ENCODE data around the gene SORL1-AS1.
A peak's percentile ranks its signal among the peaks of the same experiment; 100 is the strongest.

Gene SORL1-AS1

DNA sequence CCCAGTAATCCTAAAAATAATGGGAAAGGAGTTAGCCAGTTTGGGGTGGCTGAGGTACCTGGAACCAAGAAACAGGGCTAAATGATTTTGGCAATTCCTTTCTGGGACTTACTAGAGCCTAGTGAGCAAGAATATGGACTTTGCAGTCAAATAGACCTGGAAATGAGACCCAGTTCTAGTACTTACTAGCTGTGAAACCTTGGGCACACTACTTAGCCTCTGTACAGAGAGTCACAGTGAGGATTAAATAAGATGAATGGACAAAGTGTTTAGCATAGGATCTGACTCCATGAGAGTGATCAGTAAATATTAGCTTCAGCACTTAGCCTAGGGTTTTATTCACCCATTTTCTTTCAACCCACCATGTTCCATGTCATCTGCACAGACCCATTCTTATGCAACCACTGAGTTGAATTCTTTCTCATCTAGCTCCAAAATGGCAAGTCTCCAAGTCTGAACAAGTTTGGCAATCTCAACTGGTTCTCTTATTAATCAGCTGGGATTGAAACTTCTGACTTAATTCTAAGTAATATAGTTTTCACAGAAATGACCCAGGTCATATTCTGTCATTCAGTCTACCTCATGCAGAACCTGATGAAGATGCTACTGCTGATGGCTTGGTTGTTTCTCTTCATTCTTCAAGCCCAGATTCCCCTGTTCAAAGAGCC, 15.6 kb downstream of the SORL1-AS1 start:
- DNase-seq (ENCODE audit: extremely low read depth in 1 of 11, low read depth in 9 of 11, low spot score in 4 of 11): no peak

DNA sequence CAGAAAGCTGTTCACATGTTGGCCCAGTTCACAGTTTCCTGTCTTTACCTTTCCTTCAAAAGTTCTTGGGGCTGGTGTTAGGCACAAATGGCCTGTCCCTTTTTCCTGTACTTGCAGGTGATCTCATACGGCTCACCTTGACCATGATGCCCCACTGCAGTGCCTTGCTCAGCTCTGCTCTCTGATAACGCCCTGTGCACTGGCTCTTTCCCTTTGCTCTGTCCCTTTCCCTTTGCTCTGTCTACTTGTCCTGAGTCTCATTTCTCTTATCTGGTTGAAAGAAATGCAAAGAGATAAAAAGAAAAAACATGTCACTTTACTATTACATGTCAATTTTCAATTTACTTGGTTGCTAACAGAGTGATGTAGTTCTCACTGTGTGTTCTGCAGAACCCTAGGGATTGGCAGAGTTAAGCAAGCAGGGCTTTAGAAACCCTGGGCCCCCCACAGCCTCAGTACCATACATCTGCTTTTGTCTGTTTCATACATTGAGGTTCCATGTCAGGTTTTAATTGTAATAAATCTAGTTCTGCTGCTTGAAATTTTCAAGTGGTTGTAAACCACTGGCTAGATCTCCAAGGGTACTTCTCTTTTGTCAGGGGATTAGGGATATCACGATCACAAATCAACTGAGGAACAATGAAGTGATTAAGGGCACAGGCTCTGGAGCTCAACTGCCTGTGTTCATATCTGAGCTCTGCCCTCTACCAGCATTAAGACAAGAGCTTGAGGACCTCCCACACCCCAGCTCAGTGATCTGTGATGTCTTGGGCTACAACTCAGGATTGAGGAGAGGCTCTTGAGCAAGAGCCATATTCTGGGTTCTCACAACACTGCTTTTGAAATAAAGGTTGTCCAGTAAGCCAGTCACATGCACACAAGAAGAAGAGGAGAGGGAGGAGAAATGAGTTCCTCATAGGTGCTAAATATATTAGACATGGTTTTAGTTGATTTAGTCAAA, 16.9 kb downstream of the SORL1-AS1 start:
- no peak for DNase-seq (ENCODE audit: extremely low read depth in 1 of 11, low read depth in 9 of 11, low spot score in 4 of 11)

DNA sequence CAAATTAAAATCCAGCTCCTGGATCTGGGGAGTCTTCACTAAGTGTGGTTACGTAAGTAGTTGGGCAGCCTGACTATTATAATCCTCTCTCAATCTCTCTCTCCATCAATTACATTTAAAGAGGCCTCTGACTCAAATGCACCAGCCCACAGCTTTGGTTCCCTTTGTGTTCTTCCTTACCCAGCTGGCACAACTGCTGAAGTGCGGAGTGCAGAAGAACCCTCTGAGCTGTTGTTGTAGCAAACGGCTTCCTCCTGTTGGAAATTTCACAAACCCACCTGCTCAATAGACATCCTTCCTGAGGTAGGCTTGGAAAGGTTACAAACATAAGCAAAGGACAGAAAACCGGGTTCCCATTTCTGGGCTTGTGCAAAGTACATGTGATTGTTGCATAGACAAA, 17.6 kb downstream of the SORL1-AS1 start:
- no peak for DNase-seq (ENCODE audit: extremely low read depth in 1 of 11, low read depth in 9 of 11, low spot score in 4 of 11)

GRCh38 chr11:121431820-121432526, 20.8 kb downstream of the SORL1-AS1 start:
- DNase-seq (ENCODE audit: extremely low read depth in 1 of 11, low read depth in 9 of 11, low spot score in 4 of 11): no peak

GRCh38 chr11:121429556-121429955, 23.2 kb downstream of the SORL1-AS1 start:
- no peak for DNase-seq (ENCODE audit: extremely low read depth in 1 of 11, low read depth in 9 of 11, low spot score in 4 of 11)

DNA sequence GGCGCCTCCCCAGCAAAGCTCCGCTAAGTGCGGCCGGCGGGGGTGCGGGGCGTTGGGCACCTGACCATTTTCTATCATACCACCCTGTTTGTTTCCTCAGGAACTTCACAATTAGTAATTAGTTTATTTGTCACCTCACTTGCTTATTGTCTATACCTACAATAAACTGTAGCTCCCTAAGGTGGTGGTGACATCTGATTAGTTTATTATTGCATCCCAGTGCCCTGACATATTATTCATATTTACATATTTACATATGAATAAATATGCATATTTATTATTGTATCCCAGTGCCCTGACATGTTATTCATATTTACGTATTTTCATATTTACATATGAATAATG, 25.4 kb downstream of the SORL1-AS1 start:
- DNase-seq (ENCODE audit: extremely low read depth in 1 of 11, low read depth in 9 of 11, low spot score in 4 of 11): no peak

GRCh38 chr11:121426476-121427399, 26.0 kb downstream of the SORL1-AS1 start:
- DNase-seq (ENCODE audit: extremely low read depth in 1 of 11, low read depth in 9 of 11, low spot score in 4 of 11): peak in 1 of 11 donors; percentile 8

- no peak for DNase-seq (ENCODE audit: extremely low read depth in 1 of 11, low read depth in 9 of 11, low spot score in 4 of 11)
Observed at GRCh38 chr11:121425828-121426227, 26.9 kb downstream of the SORL1-AS1 start.

- DNase-seq (ENCODE audit: extremely low read depth in 1 of 11, low read depth in 9 of 11, low spot score in 4 of 11): no peak
Observed at GRCh38 chr11:121422675-121423074, 30.1 kb downstream of the SORL1-AS1 start.

DNA sequence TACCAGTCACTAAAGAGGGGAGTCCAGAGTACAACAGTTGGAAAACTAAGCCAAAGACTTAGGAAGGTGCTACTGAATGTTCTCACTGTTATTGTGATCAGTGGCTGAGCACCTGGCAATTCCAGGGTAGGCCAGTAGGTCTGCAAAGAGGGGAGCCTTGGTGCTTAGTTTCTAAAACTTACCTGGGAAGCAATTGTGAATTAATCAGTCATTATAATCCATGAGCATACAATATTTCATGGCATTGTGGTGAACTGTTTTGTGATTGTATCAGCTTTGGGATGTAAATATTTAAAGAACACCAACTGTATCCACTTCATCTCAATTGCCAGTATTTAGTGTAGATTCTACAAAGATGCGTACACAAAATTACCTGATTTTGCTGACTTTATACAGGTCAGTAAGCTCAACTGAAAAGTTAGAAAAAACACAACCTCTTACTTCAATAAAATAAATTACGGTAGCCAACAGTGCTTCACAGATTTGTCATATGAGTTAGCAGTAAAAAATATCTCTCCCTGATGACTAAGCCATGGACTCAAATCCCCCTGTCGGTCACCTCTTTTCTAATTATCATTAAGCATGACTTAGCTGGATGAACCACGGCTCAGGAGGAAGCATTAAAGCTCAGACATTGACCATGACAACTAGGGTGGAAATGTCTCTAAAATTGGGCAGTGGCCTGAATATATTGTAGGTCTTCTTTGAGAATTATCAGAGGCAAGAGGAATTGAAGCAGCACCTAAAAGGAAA, 31.4 kb downstream of the SORL1-AS1 start:
- DNase-seq (ENCODE audit: extremely low read depth in 1 of 11, low read depth in 9 of 11, low spot score in 4 of 11): no peak

DNA sequence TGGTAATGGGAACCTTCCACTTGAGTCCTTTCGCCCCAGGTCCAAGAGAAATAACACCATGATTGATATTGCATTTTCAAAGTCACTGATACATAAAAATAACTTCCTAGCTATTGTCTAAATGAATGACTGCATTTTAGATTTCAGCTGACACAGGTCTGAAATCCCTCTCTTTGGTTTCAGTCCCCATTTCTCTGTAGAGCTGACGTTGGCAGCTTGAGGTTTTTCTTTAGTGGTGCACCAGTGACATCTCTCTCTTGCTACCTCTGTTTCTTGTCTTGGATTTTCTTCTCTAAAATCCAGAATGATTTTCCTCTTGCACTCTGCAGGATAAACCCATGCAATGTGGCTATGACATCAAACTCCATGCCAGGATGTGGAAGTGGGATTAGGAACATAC, 32.4 kb downstream of the SORL1-AS1 start:
- DNase-seq (ENCODE audit: extremely low read depth in 1 of 11, low read depth in 9 of 11, low spot score in 4 of 11): no peak

DNA sequence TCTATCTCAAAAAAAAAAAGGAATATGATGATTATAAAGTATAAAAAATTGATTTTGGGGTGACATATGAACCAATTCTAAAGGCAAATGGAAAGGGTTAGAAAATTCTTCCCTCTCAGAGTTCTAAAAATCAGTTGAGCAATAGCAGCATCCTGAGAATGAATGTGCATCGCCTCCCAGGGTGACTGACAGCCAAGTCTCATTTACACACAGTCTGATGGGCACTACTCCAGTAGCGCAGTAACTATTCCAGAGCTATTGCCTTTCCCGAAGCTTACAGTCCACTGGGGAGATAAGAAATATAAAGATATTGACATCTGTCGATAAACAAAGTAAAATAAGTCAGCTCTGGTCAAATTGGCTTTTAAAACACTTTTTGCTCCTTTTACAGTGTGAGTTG, 32.9 kb downstream of the SORL1-AS1 start:
- no peak for DNase-seq (ENCODE audit: extremely low read depth in 1 of 11, low read depth in 9 of 11, low spot score in 4 of 11)

DNA sequence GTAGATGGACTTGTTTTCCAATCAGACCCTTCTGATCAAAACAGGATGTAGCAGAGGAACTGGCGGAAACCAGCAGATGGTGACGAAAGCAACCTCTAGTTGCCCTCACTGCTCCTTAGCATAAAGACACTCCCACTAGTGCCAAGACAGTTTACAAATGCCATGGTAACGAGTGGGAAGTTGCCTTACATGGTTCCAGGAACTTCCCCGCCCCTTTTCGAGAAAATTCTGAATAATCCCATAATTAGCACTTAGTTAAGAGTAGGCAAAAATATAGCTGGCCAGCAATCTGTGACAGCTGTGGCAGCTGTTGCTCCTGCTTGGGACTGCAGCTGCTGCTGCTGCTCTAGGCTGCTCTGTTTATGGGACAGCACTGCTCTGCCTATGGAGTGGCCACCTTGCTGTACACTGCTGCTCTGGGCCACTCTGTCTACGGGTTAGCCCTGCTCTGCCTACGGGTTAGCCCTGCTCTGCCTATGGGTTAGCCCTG, 34.1 kb downstream of the SORL1-AS1 start:
- DNase-seq (ENCODE audit: extremely low read depth in 1 of 11, low read depth in 9 of 11, low spot score in 4 of 11): no peak

DNA sequence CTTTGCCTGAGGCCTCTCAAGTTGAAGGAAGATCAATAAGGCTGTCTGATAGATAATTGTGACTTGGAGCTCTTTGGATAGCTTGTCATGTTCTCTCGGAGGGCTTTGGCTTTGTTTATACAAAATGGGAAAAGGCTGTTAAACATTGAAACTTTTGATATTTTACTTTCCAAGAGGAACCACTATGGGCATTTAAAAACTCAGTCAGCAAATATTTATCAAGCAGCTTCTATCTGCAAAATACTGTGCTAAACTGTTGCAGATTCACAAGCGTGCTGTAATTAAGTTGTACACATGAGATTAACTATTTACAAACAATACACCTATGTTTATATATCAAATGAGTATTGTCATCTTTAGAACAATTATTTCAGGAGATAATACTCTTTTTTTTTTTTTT, 35.2 kb downstream of the SORL1-AS1 start:
- no peak for DNase-seq (ENCODE audit: extremely low read depth in 1 of 11, low read depth in 9 of 11, low spot score in 4 of 11)

DNA sequence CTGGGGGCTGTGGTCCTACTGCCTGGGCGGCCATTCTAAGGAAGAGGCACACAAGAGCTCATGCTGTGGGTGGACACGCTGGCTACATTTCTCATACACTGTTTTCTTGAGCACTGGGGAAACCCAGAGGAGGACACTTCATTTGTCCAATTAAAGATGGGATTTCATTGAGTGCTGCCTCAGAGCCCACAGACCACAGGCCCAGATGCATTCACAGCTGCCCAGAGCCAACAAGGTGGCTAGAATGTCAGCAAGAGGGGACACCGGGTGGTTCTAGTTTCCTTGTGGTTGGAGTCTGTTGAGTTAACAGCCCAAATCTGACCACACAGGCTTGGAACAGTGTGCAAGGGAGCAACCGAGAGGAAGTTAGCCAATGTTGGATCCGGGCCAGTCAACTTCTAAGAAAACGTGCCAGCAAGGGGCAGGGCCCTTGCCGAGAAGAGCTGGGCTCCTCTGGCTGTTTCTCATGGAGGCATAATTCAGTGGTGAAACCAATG, 35.7 kb downstream of the SORL1-AS1 start:
- peak in 2 of 11 donors; percentile 8 to 9 for DNase-seq (ENCODE audit: extremely low read depth in 1 of 11, low read depth in 9 of 11, low spot score in 4 of 11)

- DNase-seq (ENCODE audit: extremely low read depth in 1 of 11, low read depth in 9 of 11, low spot score in 4 of 11): no peak
Observed at GRCh38 chr11:121415856-121416255, 36.9 kb downstream of the SORL1-AS1 start.

DNA sequence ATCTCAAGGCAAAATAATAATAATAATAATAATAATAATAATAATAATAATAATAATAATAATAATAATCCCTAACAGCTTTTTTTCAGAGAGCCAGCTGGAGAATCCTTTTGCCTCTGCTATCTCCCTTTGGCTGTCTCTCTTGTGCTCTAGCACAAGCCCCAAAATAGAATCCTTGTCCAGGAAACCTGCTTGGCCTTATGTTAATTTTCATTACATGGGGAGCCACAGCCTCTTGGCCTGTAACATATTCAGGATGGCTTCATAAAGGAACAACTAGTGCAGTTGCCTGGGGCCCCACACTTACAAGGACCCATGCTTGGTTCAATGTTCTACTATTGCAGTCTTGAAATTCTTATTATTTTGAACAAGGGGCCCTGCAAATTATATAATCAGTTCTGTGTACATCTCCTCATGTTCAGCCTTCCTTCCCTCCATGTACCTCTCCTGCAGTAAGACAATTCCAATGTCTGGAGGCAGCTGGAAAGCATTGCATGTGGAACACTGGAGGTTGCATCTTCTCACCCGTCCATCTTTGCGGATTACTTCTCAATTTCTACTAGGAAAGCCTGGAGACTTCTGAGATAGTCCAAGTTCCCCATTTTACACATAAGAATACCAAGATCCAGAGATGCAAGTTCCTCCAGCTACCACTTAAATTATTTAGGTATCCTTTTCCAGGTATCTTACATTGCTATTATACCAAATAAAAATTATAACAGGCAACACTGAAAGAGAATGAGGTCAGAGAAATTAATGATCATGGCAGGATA, 38.4 kb downstream of the SORL1-AS1 start:
- DNase-seq (ENCODE audit: extremely low read depth in 1 of 11, low read depth in 9 of 11, low spot score in 4 of 11): no peak

Measured in renal cortex interstitium (tissue), 11 donors.